Measurements from ENCODE around the gene DENND2A. TPM values are rescaled to one million over a fixed set of nuclear protein-coding genes. Genes with fewer than 3 reads are reported as not detected.

DENND2A gene
- total and polyA plus RNA-seq, 2 of the 4 experiments (the other 2 are of a cell fraction): 7.5 to 10.3 TPM

DNA sequence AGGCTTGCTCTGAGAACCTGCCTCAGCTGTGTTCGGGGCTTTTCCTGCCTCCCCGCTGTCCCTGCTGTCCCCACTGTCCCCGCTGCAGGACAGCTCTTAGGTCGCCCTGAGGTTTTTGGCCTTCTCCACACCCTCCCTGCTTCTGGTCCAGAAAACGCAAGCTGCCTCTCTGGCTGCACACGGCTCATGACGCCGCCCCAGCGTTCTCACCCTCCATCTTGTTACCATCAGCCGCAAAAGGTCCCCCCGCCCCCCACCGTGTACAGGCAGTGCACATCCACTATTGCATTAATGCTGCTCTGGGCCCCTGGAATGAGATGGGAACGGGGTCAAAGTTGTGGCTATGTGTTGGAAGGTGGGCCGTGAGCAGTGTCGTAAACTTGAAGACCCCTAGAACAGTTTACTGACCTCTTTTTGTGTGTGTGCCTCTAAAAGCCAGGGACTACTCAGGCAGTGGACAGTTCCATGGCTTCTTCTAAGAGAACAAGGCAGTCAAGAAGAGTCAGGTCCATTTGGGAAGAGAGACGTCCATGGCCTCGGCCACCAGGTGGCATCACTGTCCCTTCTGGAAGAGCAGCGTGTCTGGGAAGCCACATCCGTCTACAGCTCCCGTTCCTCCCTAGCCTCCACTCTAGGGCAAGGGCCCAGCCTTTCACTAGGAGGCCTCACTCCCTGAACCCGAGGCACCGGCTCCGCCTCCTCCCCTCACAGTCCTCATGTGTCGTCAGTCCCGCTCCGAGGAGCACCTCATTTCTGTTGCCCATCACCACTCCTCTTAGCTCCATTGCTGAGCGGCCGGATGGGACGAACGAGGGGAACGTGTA is 122.9 kb downstream of the DENND2A start (continued):
- TF ChIP-seq USF2 (IDR thresholded peaks at IDR 0.05; ENCODE audit: low read depth, low read length) (no peak), BHLHE40 (IDR thresholded peaks at IDR 0.05; ENCODE audit: low read depth, low read length) (no peak), FOS (IDR thresholded peaks at IDR 0.05; ENCODE audit: low read depth, low read length) (no peak), RCOR1 (IDR thresholded peaks at IDR 0.05; ENCODE audit: insufficient replicate concordance, low read length) (no peak)

All from IMR-90 (cell line).